ENCODE results near the gene NTM. TPM values are rescaled to one million over a fixed set of nuclear protein-coding genes. Genes with fewer than 3 reads are reported as not detected.

Gene NTM
- total RNA-seq, 1 experiment from 2014 or later, result 16.4 TPM

- ATAC-seq (no peak), DNase-seq (ENCODE audit: low spot score) (no peak)
- CTCF ChIA-PET, result interaction anchor here (5.3 kb wide), 1 partner anchor 86 kb away, joined by 45 read pairs; no protein-coding TSS in a partner anchor
- H3K4me1 Mint-ChIP-seq, result peaks cover 52% of the 10 kb centered on the region
- TF ChIP-seq ZNF317 (CRISPR knock-in tag; IDR thresholded peaks at IDR 0.05; ENCODE audit: borderline replicate concordance, low read depth) (no peak), ZNF423 (CRISPR knock-in tag; IDR thresholded peaks at IDR 0.05) (no peak), JAZF1 (CRISPR knock-in tag; IDR thresholded peaks at IDR 0.05) (no peak), MYBL2 (CRISPR knock-in tag; IDR thresholded peaks at IDR 0.05) (no peak), IRF2 (CRISPR knock-in tag; IDR thresholded peaks at IDR 0.05; ENCODE audit: borderline replicate concordance, low read depth) (no peak), NR2C2 (CRISPR knock-in tag; IDR thresholded peaks at IDR 0.05) (no peak), SP1 (CRISPR knock-in tag; conservative IDR thresholded peaks at IDR 0.05) (no peak), NFE2L1 (CRISPR knock-in tag; IDR thresholded peaks at IDR 0.05) (no peak), E2F5 (CRISPR knock-in tag; IDR thresholded peaks at IDR 0.05) (no peak), FOXK1 (CRISPR knock-in tag; IDR thresholded peaks at IDR 0.05) (no peak), ATF3 (CRISPR knock-in tag; conservative IDR thresholded peaks at IDR 0.05) (no peak), HMGXB4 (CRISPR knock-in tag; IDR thresholded peaks at IDR 0.05) (no peak), ZNF138 (CRISPR knock-in tag; conservative IDR thresholded peaks at IDR 0.05) (no peak), ZNF232 (CRISPR knock-in tag; IDR thresholded peaks at IDR 0.05) (no peak), ZNF121 (CRISPR knock-in tag; IDR thresholded peaks at IDR 0.05) (no peak), PRRX2 (CRISPR knock-in tag; IDR thresholded peaks at IDR 0.05) (no peak), ZNF396 (CRISPR knock-in tag; IDR thresholded peaks at IDR 0.05; ENCODE audit: borderline replicate concordance) (no peak)
- no peaks in the 10 kb centered on the region; the same call in 1 of the 2 replicates for H3K27me3 Mint-ChIP-seq (ENCODE audit: low read depth)
- H3K4me3 Mint-ChIP-seq, result no peak overlapping the region
- H3K36me3 Mint-ChIP-seq, result no peaks in the 10 kb centered on the region
- peaks cover 6% of the 10 kb centered on the region for H3K9me3 Mint-ChIP-seq
- no peak overlapping the region for H3K27ac Mint-ChIP-seq
- POLR2A ChIA-PET, result no interaction called here
Measured at GRCh38 chr11:131588057-131588456, 217.6 kb downstream of the NTM start.

- no peaks in the 10 kb centered on the region; the same call in 1 of the 2 replicates for H3K27me3 Mint-ChIP-seq (ENCODE audit: low read depth)
- H3K36me3 Mint-ChIP-seq, result no peaks in the 10 kb centered on the region
- ChIA-PET CTCF (interaction anchor here (0.6 to 3.3 kb wide), 6 partner anchors 11 to 345 kb away, joined by 3 to 19 read pairs (median 9); no protein-coding TSS in a partner anchor), POLR2A (no interaction called here)
- H3K4me3 Mint-ChIP-seq, result no peak overlapping the region
- ATAC-seq, result peak; percentile 66
- H3K4me1 Mint-ChIP-seq, result peaks cover 56% of the 10 kb centered on the region
- 0 out of 2 replicates have a peak, but pooled peaks have one; percentile 12 for TF ChIP-seq ZNF317 (CRISPR knock-in tag; IDR thresholded peaks at IDR 0.05; ENCODE audit: borderline replicate concordance, low read depth)
- TF ChIP-seq CREM (CRISPR knock-in tag; IDR thresholded peaks at IDR 0.05), result no peak
- TF ChIP-seq ZNF423 (CRISPR knock-in tag; IDR thresholded peaks at IDR 0.05), result peak; percentile 99
- peaks cover 6% of the 10 kb centered on the region for H3K9me3 Mint-ChIP-seq
- peak; percentile 45 for DNase-seq (ENCODE audit: low spot score)
- H3K27ac Mint-ChIP-seq, result no peak overlapping the region
Measured at GRCh38 chr11:131591051-131591461, 220.6 kb downstream of the NTM start.

- no peak for TF ChIP-seq USF2 (CRISPR knock-in tag; IDR thresholded peaks at IDR 0.05)
- no peak for TF ChIP-seq FOXK1 (CRISPR knock-in tag; IDR thresholded peaks at IDR 0.05)
- no peak for TF ChIP-seq AFF4 (CRISPR knock-in tag; IDR thresholded peaks at IDR 0.05; ENCODE audit: borderline replicate concordance)
- no peak for TF ChIP-seq GRHL2 (CRISPR knock-in tag; IDR thresholded peaks at IDR 0.05; ENCODE audit: insufficient replicate concordance, severe bottlenecking)
- TF ChIP-seq CBFB (CRISPR knock-in tag; IDR thresholded peaks at IDR 0.05; ENCODE audit: low read depth), result no peak
- TF ChIP-seq GTF2I (CRISPR knock-in tag; conservative IDR thresholded peaks at IDR 0.05), result no peak
- ChIA-PET CTCF (interaction anchor here (0.5 to 3.3 kb wide), 5 partner anchors 12 to 102 kb away, joined by 3 to 19 read pairs (median 15); no protein-coding TSS in a partner anchor), POLR2A (no interaction called here)
- Mint-ChIP-seq H3K36me3 (no peaks in the 10 kb centered on the region), H3K4me3 (no peak overlapping the region), H3K27ac (no peak overlapping the region), H3K9me3 (peaks cover 6% of the 10 kb centered on the region), H3K4me1 (peaks cover 58% of the 10 kb centered on the region), H3K27me3 (ENCODE audit: low read depth) (no peaks in the 10 kb centered on the region; the same call in 1 of the 2 replicates)
- no peak for ATAC-seq
- no peak for DNase-seq (ENCODE audit: low spot score)
Measured at GRCh38 chr11:131592152-131592551, 221.7 kb downstream of the NTM start.
